LNCaP clone FGC (cell line): Measurements from ENCODE around the gene LCP2.

ENCODE experiments used
- DNase-seq: peaks from one replicate; pipeline ENCODE4 v3.0.0-alpha.2; 2011; ENCODE audit warnings: low read depth
- H3K4me3 ChIP-seq: 2 replicates; pipeline ENCODE4 v1.5.1; 2011; ENCODE audit warnings: mild to moderate bottlenecking, low read depth, low read length, control low read depth
- CTCF ChIP-seq: IDR thresholded peaks from 2 replicates; pipeline ENCODE4 v1.5.1; 2012; ENCODE audit warnings: mild to moderate bottlenecking; ENCODE audit not compliant: control insufficient read depth, insufficient read depth; ENCODE audit errors: extremely low read depth

Gene LCP2

GRCh38 chr5:170278611-170279458 lies 18.7 kb downstream of the LCP2 start:
- no peak for TF ChIP-seq CTCF
- H3K4me3 ChIP-seq, result no peak overlapping the region
- DNase-seq, result no peak

GRCh38 chr5:170277867-170278281 lies 19.7 kb downstream of the LCP2 start:
- no peak for TF ChIP-seq CTCF
- no peak for DNase-seq
- no peak overlapping the region for H3K4me3 ChIP-seq

- TF ChIP-seq CTCF, result no peak
- H3K4me3 ChIP-seq, result no peak overlapping the region
- DNase-seq, result no peak
Measured at GRCh38 chr5:170276140-170276539, 21.4 kb downstream of the LCP2 start.

- no peak overlapping the region for H3K4me3 ChIP-seq
- DNase-seq, result no peak
- TF ChIP-seq CTCF, result no peak
Measured at GRCh38 chr5:170275376-170275994, 22.1 kb downstream of the LCP2 start.

GRCh38 chr5:170273968-170274710 lies 23.4 kb downstream of the LCP2 start:
- DNase-seq, result peak; percentile 48
- H3K4me3 ChIP-seq, result no peak overlapping the region

More at GRCh38 chr5:170273968-170274710, 23.4 kb downstream of the LCP2 start:
- peak; percentile 41 for TF ChIP-seq CTCF
